ENCODE data around the gene GRK6.

GRK6 gene

DNA sequence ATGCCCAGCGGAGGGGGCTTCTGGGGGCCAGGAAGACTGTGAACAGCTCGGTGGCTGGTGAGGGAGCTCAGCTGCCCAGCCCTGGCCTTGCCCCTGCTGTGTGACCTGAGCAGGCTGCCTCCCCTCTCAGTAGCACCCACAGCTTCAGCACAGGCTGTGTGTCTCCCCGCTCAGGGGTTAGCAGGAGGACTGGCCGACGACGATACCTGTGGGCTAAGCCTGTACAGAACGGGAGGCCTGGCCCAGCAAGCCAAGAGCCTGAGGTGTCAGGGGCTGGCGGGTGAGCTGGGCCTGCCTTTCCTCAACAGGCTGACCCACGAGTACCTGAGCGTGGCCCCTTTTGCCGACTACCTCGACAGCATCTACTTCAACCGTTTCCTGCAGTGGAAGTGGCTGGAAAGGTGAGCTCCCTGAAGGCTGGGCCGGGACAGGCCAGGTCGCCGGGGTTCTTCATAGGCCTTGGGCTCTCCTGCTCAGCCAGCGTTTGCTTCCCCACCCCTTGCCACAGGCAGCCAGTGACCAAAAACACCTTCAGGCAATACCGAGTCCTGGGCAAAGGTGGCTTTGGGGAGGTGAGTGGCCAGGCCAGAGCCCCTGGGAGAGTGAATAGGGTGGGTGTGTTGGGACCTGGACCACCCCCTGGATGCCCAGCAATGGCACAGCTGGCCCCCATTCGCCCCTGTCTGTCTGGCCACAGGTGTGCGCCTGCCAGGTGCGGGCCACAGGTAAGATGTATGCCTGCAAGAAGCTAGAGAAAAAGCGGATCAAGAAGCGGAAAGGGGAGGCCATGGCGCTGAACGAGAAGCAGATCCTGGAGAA lies 6.6 kb downstream of the GRK6 start:
- TF ChIP-seq, protein P1, sequence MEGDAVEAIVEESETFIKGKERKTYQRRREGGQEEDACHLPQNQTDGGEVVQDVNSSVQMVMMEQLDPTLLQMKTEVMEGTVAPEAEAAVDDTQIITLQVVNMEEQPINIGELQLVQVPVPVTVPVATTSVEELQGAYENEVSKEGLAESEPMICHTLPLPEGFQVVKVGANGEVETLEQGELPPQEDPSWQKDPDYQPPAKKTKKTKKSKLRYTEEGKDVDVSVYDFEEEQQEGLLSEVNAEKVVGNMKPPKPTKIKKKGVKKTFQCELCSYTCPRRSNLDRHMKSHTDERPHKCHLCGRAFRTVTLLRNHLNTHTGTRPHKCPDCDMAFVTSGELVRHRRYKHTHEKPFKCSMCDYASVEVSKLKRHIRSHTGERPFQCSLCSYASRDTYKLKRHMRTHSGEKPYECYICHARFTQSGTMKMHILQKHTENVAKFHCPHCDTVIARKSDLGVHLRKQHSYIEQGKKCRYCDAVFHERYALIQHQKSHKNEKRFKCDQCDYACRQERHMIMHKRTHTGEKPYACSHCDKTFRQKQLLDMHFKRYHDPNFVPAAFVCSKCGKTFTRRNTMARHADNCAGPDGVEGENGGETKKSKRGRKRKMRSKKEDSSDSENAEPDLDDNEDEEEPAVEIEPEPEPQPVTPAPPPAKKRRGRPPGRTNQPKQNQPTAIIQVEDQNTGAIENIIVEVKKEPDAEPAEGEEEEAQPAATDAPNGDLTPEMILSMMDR (IDR thresholded peaks at IDR 0.05; ENCODE audit: low read depth, low read length): no peak
- no peak overlapping the region for H3K4me3 ChIP-seq (ENCODE audit: low read depth, low read length)

DNA sequence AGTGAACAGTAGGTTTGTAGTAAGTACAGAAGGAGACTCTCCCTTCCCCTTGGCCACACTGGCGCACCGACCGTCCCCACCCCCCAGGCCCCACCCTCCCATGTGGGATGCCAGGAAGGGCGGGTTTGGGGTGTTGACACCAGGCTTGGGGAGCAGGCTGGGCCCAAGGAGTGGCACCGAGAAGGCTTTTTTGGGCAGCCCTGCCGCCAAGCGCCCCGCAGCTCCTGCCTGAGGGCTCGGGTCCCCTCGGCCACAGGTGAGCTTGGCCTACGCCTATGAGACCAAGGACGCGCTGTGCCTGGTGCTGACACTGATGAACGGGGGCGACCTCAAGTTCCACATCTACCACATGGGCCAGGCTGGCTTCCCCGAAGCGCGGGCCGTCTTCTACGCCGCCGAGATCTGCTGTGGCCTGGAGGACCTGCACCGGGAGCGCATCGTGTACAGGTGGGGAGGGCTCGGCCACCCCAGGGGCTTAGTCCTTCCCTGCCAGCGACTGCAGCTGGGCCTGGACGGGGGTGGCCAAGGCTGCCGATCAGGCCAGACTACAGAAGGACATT lies 7.3 kb downstream of the GRK6 start:
- no peak overlapping the region for H3K4me3 ChIP-seq (ENCODE audit: low read depth, low read length)
- TF ChIP-seq, protein P1 (IDR thresholded peaks at IDR 0.05; ENCODE audit: low read depth, low read length): no peak

DNA sequence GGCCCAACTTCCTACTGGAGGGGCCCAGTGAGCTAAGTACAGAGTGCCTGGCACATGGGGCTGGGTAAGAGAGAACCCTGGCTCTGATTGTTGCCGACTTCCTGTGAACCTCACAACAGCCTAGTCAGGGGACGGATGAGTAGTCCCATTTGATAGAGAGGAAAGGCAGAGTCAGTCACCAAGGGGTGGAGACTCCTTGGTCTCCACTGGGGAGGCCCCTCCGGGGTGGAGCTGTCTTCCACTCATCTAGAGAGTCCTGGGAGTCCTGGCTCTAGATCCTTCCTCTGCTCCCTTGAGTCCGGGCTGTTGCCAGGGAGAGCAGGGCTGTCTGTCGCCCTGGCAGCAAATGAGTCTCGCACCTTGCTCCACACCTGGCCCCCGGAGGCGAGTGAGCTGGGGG lies 8.0 kb downstream of the GRK6 start:
- H3K4me3 ChIP-seq (ENCODE audit: low read depth, low read length): no peak overlapping the region
- TF ChIP-seq, protein P1 (IDR thresholded peaks at IDR 0.05; ENCODE audit: low read depth, low read length): no peak

DNA sequence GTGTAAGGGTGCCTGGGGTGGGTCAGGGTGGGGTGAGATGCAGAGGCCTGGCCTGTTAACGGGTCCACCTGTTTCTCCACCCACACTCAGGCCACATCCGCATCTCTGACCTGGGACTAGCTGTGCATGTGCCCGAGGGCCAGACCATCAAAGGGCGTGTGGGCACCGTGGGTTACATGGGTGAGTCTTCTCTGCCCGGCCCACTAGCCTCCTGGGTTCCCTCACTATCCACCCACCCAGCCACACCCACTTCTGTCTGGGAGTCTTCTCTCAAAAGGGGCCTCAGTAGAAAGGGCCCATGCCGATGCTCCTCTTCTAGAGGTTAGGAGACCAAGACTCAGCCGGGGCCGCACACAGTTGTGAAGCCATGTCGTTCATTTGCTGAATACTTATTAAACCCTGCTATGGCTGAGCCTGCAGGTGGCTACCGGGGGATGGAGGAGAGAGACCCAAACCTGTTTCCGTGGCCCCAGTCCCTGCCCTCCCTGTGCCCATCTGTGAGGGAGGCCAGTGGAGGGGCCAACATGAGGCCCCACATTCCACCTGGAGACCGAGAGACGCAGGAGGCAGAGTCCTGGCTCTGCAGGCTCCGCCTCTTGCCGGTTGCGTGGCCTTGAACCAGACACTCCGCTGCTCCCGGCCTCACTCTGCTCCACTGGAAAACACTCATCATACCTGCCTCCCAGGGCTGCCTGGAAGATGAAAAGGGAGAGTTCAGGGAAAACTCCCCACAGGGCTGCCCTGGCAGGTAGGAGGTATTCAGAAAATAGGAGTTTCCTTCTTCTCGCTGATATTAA lies 8.7 kb downstream of the GRK6 start:
- TF ChIP-seq, protein P1 (IDR thresholded peaks at IDR 0.05; ENCODE audit: low read depth, low read length): no peak
- H3K4me3 ChIP-seq (ENCODE audit: low read depth, low read length): no peak overlapping the region

DNA sequence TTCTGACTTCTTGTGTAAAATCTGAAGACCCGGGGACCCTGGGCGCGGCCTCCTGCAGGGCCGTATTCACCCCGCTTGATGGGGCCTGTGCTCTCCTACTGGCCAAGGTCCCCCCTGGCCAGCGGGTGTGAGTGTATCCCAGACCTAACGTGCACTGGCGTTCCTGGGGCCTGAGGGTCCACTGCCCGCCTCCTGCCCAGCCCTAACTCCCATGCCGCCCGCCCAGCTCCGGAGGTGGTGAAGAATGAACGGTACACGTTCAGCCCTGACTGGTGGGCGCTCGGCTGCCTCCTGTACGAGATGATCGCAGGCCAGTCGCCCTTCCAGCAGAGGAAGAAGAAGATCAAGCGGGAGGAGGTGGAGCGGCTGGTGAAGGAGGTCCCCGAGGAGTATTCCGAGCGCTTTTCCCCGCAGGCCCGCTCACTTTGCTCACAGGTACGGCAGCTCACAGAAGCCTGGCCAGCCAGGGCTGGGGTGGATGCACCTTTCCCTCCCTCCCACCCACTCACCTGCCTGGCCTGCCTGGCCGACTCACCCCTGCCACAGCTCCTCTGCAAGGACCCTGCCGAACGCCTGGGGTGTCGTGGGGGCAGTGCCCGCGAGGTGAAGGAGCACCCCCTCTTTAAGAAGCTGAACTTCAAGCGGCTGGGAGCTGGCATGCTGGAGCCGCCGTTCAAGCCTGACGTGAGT lies 9.5 kb downstream of the GRK6 start:
- TF ChIP-seq, protein P1 (IDR thresholded peaks at IDR 0.05; ENCODE audit: low read depth, low read length): no peak
- no peak overlapping the region for H3K4me3 ChIP-seq (ENCODE audit: low read depth, low read length)

DNA sequence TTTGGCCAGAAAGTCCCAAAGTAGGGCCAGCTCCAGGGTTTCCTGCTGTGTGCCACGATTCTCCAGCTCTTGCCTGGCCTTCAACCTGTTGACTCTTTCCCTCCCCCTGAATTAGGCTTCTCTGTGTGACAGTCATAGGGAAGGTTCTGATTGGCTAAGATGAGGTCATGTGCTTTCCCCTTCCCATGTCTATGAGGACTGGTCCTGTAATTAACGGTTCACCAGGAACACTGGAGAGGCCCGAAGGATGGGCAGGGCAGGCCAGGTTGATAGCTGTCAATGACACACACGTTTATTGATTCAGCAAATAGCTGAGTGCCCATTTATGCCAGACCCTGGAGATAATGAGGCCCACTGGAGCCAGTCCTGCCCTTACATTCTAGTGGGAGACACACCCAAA lies 11.1 kb downstream of the GRK6 start:
- TF ChIP-seq, protein P1 (IDR thresholded peaks at IDR 0.05; ENCODE audit: low read depth, low read length): no peak
- no peak overlapping the region for H3K4me3 ChIP-seq (ENCODE audit: low read depth, low read length)
